A549 (cell line): Measurements from ENCODE around the gene C6orf141. TPM values are rescaled to one million over a fixed set of nuclear protein-coding genes. Genes with fewer than 3 reads are reported as not detected.

Experiments used
- ATAC-seq, 2 experiments: fragments of 200-7000 bp in 1 of 2; fragments of >200 bp in 1 of 2; cut with Nextera tagmentation in 1 of 2; cut with Tn5 transposase in 1 of 2; 3 replicates each; pipeline versions ENCODE4 v1.8.0 to v1.9.1; 2018 to 2020; ENCODE audit warnings: mild to moderate bottlenecking in 1 of 2, moderate library complexity in 1 of 2
- CTCF ChIA-PET: fragments of 300-600 bp; sonication (Branson Sonifier 250); formaldehyde crosslinking; extraction: SDS; loops from one replicate; lab custom pipeline; 2021; ENCODE audit warnings: antibody characterized with exemption, inconsistent platforms; lab: Yijun Ruan, JAX
- POLR2A ChIA-PET: fragments of 350-600 bp; formaldehyde crosslinking; extraction: SDS; loops from one replicate; lab custom pipeline; 2021; ENCODE audit warnings: antibody characterized with exemption, inconsistent platforms; lab: Yijun Ruan, JAX
- DNase-seq, 2 experiments: peaks; one replicate each; pipeline versions ENCODE4 v3.0.0 to v3.0.0-alpha.2; 2011 to 2016; ENCODE audit warnings: low read depth in 1 of 2, low spot score in 1 of 2
- FAIRE-seq: peaks from 2 replicates; lab custom pipeline; 2011; peaks lifted over from hg19 to GRCh38; lab: Jason Lieb, UNC
- H3K27ac ChIP-seq, 2 experiments: fragments of >200 bp; sonication (Bioruptor Twin); formaldehyde crosslinking; 3 replicates each; pipeline ENCODE4 v1.5.1; 2016 to 2017
- H3K4me1 ChIP-seq: fragments of >200 bp; sonication (Bioruptor Twin); formaldehyde crosslinking; 3 replicates; pipeline ENCODE4 v1.6.1; 2016
- H3K4me2 ChIP-seq: fragments of >200 bp; sonication (Bioruptor Twin); formaldehyde crosslinking; 3 replicates; pipeline ENCODE4 v1.6.1; 2016
- H3K4me3 ChIP-seq: fragments of >200 bp; sonication (Bioruptor Twin); formaldehyde crosslinking; 3 replicates; pipeline ENCODE4 v1.5.1; 2016
- H3K9me3 ChIP-seq: fragments of >200 bp; sonication (Bioruptor Twin); formaldehyde crosslinking; 3 replicates; pipeline ENCODE4 v1.6.1; 2016
- BCL3 ChIP-seq: fragments of >200 bp; sonication (Bioruptor Twin); formaldehyde crosslinking; IDR thresholded peaks from 3 replicates; pipeline ENCODE4 v1.6.1; 2016
- CBX2 ChIP-seq: fragments of 200-600 bp; sonication (generic); IDR thresholded peaks from 2 replicates; pipeline ENCODE4 v1.6.1; 2016; ENCODE audit warnings: low read depth, mild to moderate bottlenecking, borderline replicate concordance
- CBX8 ChIP-seq: fragments of 200-600 bp; sonication (generic); IDR thresholded peaks from 2 replicates; pipeline ENCODE4 v1.6.1; 2016
- CEBPB ChIP-seq, 2 experiments: fragments of >200 bp in 1 of 2; sonication (Bioruptor Twin) in 1 of 2; formaldehyde crosslinking in 1 of 2; IDR thresholded peaks; 2 replicates each; pipeline ENCODE4 v1.6.1; 2012 to 2016
- CHD4 ChIP-seq: fragments of 200-600 bp; sonication (generic); IDR thresholded peaks from 2 replicates; pipeline ENCODE4 v1.6.1; 2016; ENCODE audit warnings: antibody characterized with exemption, mild to moderate bottlenecking, borderline replicate concordance
- E2F6 ChIP-seq: IDR thresholded peaks from 2 replicates; pipeline ENCODE4 v1.6.1; 2012; ENCODE audit warnings: low read depth, borderline replicate concordance
- EHF ChIP-seq: fragments of 250-450 bp; sonication (Bioruptor Pico); IDR thresholded peaks from 2 replicates; pipeline ENCODE4 v1.5.0; 2020; ENCODE audit warnings: mild to moderate bottlenecking
- EP300 ChIP-seq, 2 experiments: fragments of >200 bp; sonication (Bioruptor Twin); formaldehyde crosslinking; IDR thresholded peaks; 2 replicates in 1 of 2; 3 replicates in 1 of 2; pipeline ENCODE4 v1.6.1; 2016 to 2017
- ESRRA ChIP-seq: fragments of 150-350 bp; IDR thresholded peaks from 2 replicates; pipeline ENCODE4 v1.6.1; 2014; ENCODE audit warnings: mild to moderate bottlenecking, low read length, borderline replicate concordance
- GATA3 ChIP-seq: IDR thresholded peaks from 2 replicates; pipeline ENCODE4 v1.6.1; 2012; ENCODE audit warnings: borderline replicate concordance
- HES2 ChIP-seq: fragments of >200 bp; sonication (Bioruptor Twin); formaldehyde crosslinking; IDR thresholded peaks from 2 replicates; pipeline ENCODE4 v1.6.1; 2016
- HOXA7 ChIP-seq: fragments of 250-450 bp; sonication (Bioruptor Pico); IDR thresholded peaks from 2 replicates; pipeline ENCODE4 v1.5.0; 2020; ENCODE audit warnings: mild to moderate bottlenecking, moderate library complexity
- HOXB13 ChIP-seq: fragments of 250-450 bp; sonication (Bioruptor Pico); IDR thresholded peaks from 2 replicates; pipeline ENCODE4 v1.5.0; 2020; ENCODE audit warnings: low read depth, mild to moderate bottlenecking, moderate library complexity
- JUN ChIP-seq, 2 experiments: fragments of >200 bp; sonication (Bioruptor Twin); formaldehyde crosslinking; IDR thresholded peaks; 2 replicates in 1 of 2; 3 replicates in 1 of 2; pipeline ENCODE4 v1.6.1; 2016 to 2017
- KDM1A ChIP-seq: fragments of 200-600 bp; sonication (generic); IDR thresholded peaks from 2 replicates; pipeline ENCODE4 v1.6.1; 2016; ENCODE audit warnings: low read depth, mild to moderate bottlenecking
- KDM5A ChIP-seq: fragments of 200-600 bp; sonication (generic); IDR thresholded peaks from 2 replicates; pipeline ENCODE4 v1.6.1; 2016; ENCODE audit warnings: antibody characterized with exemption, mild to moderate bottlenecking
- MAFK ChIP-seq: fragments of 450-650 bp; IDR thresholded peaks from 2 replicates; pipeline ENCODE4 v1.6.1; 2014; ENCODE audit not compliant: partially characterized antibody
- MAX ChIP-seq: IDR thresholded peaks from 2 replicates; pipeline ENCODE4 v1.6.1; 2012
- MAZ ChIP-seq: fragments of 150-350 bp; IDR thresholded peaks from 2 replicates; pipeline ENCODE4 v1.6.1; 2014; ENCODE audit warnings: antibody characterized with exemption, low read depth, low read length, borderline replicate concordance
- MYC ChIP-seq: IDR thresholded peaks from 2 replicates; pipeline ENCODE4 v1.6.1; 2012; ENCODE audit warnings: mild to moderate bottlenecking, inconsistent platforms, low read length, improper control_type of control experiment, borderline replicate concordance
- POLR2A ChIP-seq: IDR thresholded peaks from 2 replicates; pipeline ENCODE4 v1.6.1; 2012; ENCODE audit warnings: mild to moderate bottlenecking, low read length
- POLR2AphosphoS2 ChIP-seq: conservative IDR thresholded peaks from 2 replicates; pipeline ENCODE4 v1.6.1; 2012; ENCODE audit warnings: low read length, improper control_type of control experiment, inconsistent platforms
- RAD21 ChIP-seq, 2 experiments: fragments of >200 bp in 1 of 2; sonication (Bioruptor Twin) in 1 of 2; formaldehyde crosslinking in 1 of 2; IDR thresholded peaks in 1 of 2; conservative IDR thresholded peaks in 1 of 2; 2 replicates in 1 of 2; 3 replicates in 1 of 2; pipeline ENCODE4 v1.6.1; 2012 to 2018; ENCODE audit warnings: inconsistent platforms in 1 of 2
- SREBF2 ChIP-seq: fragments of 450-650 bp; IDR thresholded peaks from 2 replicates; pipeline ENCODE4 v1.6.1; 2014; ENCODE audit warnings: mild to moderate bottlenecking, moderate library complexity
- ZC3H11A ChIP-seq: fragments of 450-650 bp; IDR thresholded peaks from 2 replicates; pipeline ENCODE4 v1.6.1; 2014; ENCODE audit warnings: antibody characterized with exemption, mild to moderate bottlenecking
- ZFP36 ChIP-seq: fragments of 450-650 bp; IDR thresholded peaks from 2 replicates; pipeline ENCODE4 v1.6.1; 2014; ENCODE audit warnings: borderline replicate concordance; ENCODE audit not compliant: partially characterized antibody
- ZSCAN20 ChIP-seq: fragments of 250-450 bp; sonication (Bioruptor Pico); IDR thresholded peaks from 2 replicates; pipeline ENCODE4 v1.8.0; 2022; ENCODE audit warnings: mild to moderate bottlenecking, moderate library complexity
- WGBS: methylation state at CpG from one replicate; pipeline ENCODE4 v1.1.6; 2017; ENCODE audit errors: missing lambda C conversion rate; 5-methylcytosine and 5-hydroxymethylcytosine counted together
- polyA plus RNA-seq, 4 experiments: library from polyadenylated mRNA; depleted of rRNA in 3 of 4; stranded (reverse); fragments of >200 nt; fragmentation: RNase III in 1 of 4; extraction: RNeasy Plus Mini Kit Qiagen cat#74134 plus additional on column Dnase treatment in 1 of 4; gene quantifications; 2 replicates in 3 of 4; 3 replicates in 1 of 4; pipeline ENCODE4 v1.2.3, GENCODE V29; 2011 to 2017

C6orf141 gene
- polyA plus RNA-seq, 2 of the 4 experiments (the other 2 are of a cell fraction), result 24.9 to 29.9 TPM

- no peak for TF ChIP-seq CEBPB (IDR thresholded peaks at IDR 0.05)
- no peak for TF ChIP-seq HES2
- TF ChIP-seq GATA3, result no peak
- TF ChIP-seq EP300 (IDR thresholded peaks at IDR 0.05), result no peak
- no peak for TF ChIP-seq CBX2
- no peak for TF ChIP-seq E2F6
- no peak for TF ChIP-seq ZC3H11A
- TF ChIP-seq CBX8, result no peak
- TF ChIP-seq SREBF2, result no peak
- no peak for TF ChIP-seq POLR2AphosphoS2
- TF ChIP-seq MAZ, result no peak
- no peak for TF ChIP-seq MYC
- no peak for TF ChIP-seq ZSCAN20
- no peak for TF ChIP-seq CHD4
- FAIRE-seq (no peak), DNase-seq (no peak), ATAC-seq (no peak)
- Histone ChIP-seq H3K9me3 (no peaks in the 10 kb centered on the region), H3K4me1 (peaks cover 4% of the 10 kb centered on the region; the same call in 1 of the 3 replicates), H3K27ac (no peak overlapping the region), H3K4me2 (no peak overlapping the region), H3K4me3 (no peak overlapping the region)
- WGBS, result 54% methylated on average over 3 of the region's 3 CpGs
- POLR2A ChIA-PET, result no interaction called here
- CTCF ChIA-PET, result no interaction called here
Observed at GRCh38 chr6:49528571-49528970, 21.9 kb upstream of the C6orf141 start.

- no peak for TF ChIP-seq CBX8
- TF ChIP-seq JUN (IDR thresholded peaks at IDR 0.05), result no peak
- TF ChIP-seq KDM1A, result no peak
- TF ChIP-seq CBX2, result no peak
- no peak for TF ChIP-seq KDM5A
- TF ChIP-seq HOXB13, result no peak
- TF ChIP-seq EHF (CRISPR knock-in tag), result no peak
- TF ChIP-seq POLR2A, result no peak
- no peak for TF ChIP-seq MAFK
- no peak for TF ChIP-seq HOXA7
- no peak for TF ChIP-seq BCL3
- no peak for TF ChIP-seq ESRRA
- TF ChIP-seq MAX, result no peak
- TF ChIP-seq CEBPB (IDR thresholded peaks at IDR 0.05), result no peak
- TF ChIP-seq GATA3, result no peak
- no peak for TF ChIP-seq RAD21 (conservative IDR thresholded peaks at IDR 0.05 in 1 of 2, IDR thresholded peaks at IDR 0.05 in 1 of 2)
- TF ChIP-seq ZFP36, result no peak
- Histone ChIP-seq H3K4me2 (no peak overlapping the region), H3K9me3 (no peaks in the 10 kb centered on the region), H3K27ac (no peak overlapping the region), H3K4me3 (no peak overlapping the region), H3K4me1 (peaks cover 9% of the 10 kb centered on the region)
- ChIA-PET POLR2A (no interaction called here), CTCF (interaction anchor here (1.2 to 7.2 kb wide), 8 partner anchors 12 to 320 kb away, joined by 3 to 76 read pairs (median 20); partner anchors contain the start of gene C6orf141)
- DNase-seq (no peak), ATAC-seq (no peak), FAIRE-seq (no peak)
- WGBS, result 55% methylated on average over 2 of the region's 2 CpGs
Observed at GRCh38 chr6:49530141-49530776, 20.2 kb upstream of the C6orf141 start.
